G401 (cell line): ENCODE measurements around the gene DDX3Y. TPM values are rescaled to one million over a fixed set of nuclear protein-coding genes. Genes with fewer than 3 reads are reported as not detected.

Experiments
- DNase-seq: peaks from one replicate; pipeline ENCODE4 v3.0.0-alpha.2; 2015; ENCODE audit warnings: low spot score
- in situ Hi-C: cut with HindIII; loops from 2 replicates; pipeline ENCODE4 v1.10.0; 2016; ENCODE audit warnings: low sequenced_read_pairs, mixed read lengths
- total RNA-seq: library from RNA; depleted of rRNA; stranded (reverse); fragments of >200 nt; shearing (Covaris generic); gene quantifications from 2 replicates; pipeline ENCODE4 v1.2.3, GENCODE V29; 2014; rRNA removed

The DDX3Y gene
- 30.6 and 54.2 TPM in 2 replicates for total RNA-seq

DNA sequence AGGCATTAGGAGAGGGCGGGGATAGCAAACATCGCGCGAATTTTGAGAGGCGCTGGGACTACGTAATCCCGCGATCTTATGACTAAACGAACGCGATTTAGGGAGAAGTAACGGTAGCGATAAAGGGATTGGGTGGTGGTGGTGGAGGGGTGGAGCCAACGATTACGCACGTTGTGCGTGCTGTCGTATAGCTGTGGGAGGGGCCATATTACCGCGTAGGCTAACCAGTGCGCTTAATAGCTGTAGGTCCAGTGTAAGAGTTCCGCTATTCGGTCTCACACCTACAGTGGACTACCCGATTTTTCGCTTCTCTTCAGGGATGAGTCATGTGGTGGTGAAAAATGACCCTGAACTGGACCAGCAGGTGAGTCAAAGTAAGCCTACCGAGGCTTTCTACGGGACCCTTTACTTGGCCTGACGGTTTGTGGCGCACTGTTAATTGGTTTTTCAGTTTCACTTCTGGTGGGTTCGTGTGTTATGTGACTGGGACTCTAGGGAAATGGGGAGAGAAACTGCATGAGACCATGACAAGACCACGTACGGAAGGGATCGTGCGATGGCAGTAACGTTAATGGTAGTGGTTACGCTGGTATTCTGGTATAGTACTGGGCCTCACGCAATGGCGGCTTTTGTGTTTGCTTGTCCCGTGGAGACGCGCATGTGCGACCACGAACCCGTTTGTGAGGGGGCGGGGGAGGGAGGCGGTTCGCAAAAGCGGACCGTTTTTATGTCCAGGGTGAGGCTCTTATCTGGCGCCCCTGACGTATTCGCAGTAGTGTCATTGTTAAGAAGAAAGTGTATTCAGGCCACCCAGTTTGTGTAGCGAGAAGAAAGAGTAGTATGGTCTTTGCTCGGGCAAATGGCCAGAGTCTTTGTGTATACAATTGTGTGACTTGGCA is at the start of gene DDX3Y:
Gene DDX3Y, plus strand, starts transcription at position 251 of the 899 bp plus-strand sequence. Its CDS starts 69 bp downstream, at position 320.
- peak; percentile 95 for DNase-seq
- in situ Hi-C loops: no loop called here

GRCh38 chrY:12855791-12856275 is 48.8 kb upstream of the DDX3Y start:
- in situ Hi-C loops: no loop called here
- DNase-seq: no peak

DNA sequence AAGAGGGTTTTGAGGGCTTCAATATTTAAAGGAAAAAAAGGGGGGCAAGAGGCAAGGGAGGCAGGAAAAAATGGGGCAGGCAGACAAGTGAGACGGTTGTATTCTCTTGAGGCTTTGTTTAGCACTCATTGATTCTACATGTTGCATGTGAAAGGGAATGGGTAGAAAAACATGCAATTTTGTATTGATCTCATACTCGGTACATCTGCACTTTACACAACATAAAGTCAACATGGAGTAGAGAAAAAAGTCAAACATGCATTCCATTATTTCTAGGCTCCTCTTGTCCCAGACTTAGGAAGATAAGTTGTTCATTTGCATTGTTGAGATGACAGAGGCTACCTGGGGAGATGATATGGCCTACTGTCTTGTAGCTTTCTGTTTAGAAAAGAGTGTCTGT is 36.7 kb upstream of the DDX3Y start:
- in situ Hi-C loops: no loop called here
- no peak for DNase-seq

- in situ Hi-C loops: no loop called here
- no peak for DNase-seq
Observed at GRCh38 chrY:12896973-12897372, 7.7 kb upstream of the DDX3Y start.

DNA sequence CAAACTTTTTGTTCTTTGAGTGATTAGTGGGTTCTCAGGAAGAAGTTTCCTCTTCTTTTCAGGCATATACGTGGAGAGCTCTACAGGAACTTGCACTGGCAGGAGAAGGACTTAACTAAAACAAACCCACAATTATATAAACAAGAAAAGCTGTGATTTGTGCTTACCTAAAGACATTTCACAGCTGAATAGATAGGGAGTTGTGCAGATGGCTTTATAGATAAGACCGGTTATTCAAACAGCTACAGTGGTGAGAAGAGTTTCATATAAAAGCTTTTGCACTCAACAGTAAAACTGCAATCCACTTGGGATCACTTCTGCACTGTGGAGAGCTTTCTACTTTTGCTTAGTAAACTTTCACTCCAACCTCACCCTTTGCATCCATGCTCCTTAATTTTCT is 6.1 kb upstream of the DDX3Y start:
- no peak for DNase-seq
- in situ Hi-C loops: no loop called here

DNA sequence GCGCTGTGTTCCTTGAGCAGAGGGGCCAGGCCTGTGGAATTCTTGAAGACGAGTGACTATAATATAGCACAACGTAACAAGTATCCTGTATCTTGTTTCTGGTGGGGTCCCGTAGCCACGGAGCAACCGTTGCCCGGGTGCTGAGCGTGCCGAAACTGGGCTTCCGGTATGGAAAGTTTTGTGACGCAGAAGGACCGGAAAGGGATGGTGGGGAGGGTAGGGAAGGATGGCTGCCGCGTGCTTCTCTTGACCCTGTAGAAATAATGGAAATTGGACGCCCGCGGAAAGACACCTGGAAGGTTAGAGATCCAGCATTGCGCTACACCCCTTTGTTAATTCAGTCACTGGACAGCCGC is 827 bp downstream of the DDX3Y start:
- peak; percentile 65 for DNase-seq
- in situ Hi-C loops: no loop called here

GRCh38 chrY:12905895-12906294 is 1.2 kb downstream of the DDX3Y start:
- peak; percentile 11 for DNase-seq
- in situ Hi-C loops: no loop called here

GRCh38 chrY:12913541-12913940 is 8.9 kb downstream of the DDX3Y start:
- in situ Hi-C loops: no loop called here
- DNase-seq: no peak

DNA sequence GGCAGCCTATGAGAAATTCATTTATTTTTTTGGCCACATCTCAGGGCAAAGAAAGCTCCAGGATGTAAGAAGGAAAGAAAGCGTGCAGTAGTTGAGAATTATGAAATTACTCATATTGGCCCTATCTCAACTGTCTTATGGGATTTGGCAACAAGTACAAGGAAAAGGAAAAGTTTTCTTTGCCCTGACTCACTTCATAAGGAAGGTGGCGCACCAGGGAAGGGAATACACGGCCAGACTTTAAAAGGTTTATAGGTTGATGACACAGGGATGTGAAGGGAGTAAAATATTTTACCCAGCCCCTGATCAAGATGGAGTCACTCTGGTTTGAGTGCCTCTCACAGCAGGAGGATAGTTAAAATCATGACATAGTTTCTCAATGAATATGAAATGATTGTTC is 23.4 kb downstream of the DDX3Y start:
- in situ Hi-C loops: no loop called here
- DNase-seq: no peak

DNA sequence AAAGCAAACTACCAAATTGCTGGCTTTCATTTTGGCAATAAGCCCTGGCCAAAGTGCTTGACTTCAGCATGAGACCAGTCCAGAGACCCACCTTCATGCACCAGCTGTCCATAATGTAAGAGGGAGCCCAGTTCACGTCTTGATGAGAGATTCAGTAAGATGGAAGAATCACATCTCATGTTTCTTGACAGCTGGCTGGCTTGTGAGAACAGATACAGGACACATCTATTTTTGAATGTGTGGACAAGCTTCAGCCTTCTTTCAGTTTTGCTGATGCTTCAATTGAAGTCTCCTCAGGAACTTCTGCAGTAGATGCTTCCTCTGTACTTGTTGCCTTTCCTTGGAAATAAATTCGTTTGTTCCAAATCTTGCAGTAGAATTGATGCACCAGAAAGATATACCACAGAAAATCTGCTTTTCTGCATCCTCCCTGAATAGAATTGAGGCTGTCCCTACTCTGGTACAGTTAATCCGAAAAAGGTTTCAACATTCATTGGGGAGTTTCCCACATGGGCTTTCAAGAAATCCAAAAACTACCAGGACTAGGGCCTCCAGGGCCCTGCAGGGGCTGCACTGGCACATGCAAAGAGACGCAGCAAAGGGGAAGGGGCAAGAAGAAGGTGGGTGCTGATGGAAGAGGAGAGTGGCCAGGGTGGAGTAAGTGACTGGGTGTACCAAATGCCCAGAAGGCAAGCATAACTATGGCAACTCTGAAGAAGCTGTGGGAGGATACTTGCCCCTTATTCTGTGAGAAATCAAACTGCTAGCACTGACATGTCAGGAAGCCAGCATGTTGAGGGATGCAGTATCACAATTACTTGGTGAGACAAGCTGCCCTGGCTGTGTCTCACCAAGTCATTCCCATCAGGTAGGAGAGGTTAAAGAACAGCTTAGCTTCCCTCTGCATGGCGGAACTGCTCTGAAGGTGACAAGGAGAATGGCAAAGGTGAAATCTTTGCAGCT is 37.3 kb downstream of the DDX3Y start:
- no peak for DNase-seq
- in situ Hi-C loops: no loop called here

Other genes with a start within 250 kb of the DDX3Y start
- 6.4 and 9.2 TPM in 2 replicates for gene USP9Y, start 203.6 kb upstream of the DDX3Y start, total RNA-seq